GM10266 (cell line): Measurements from ENCODE around the gene AKT1.
"Not testable (repeated sequence)": the region's sequence is repeated elsewhere in the genome, so short reads cannot be mapped to it uniquely, and the experiment has no call there.

Experiments
- DNase-seq: peaks from one replicate; pipeline ENCODE4 v3.0.0; 2012; ENCODE audit errors: extremely low spot score
- CTCF ChIP-seq: IDR thresholded peaks from 2 replicates; pipeline ENCODE4 v1.5.1; 2012; ENCODE audit warnings: mild to moderate bottlenecking, low read depth; ENCODE audit not compliant: control insufficient read depth, insufficient read depth; ENCODE audit errors: missing control alignments

The AKT1 gene

GRCh38 chr14:104751539-104752422 is 43.8 kb downstream of the AKT1 start:
- no peak for TF ChIP-seq CTCF
- no peak for DNase-seq

GRCh38 chr14:104750753-104751057 is 44.8 kb downstream of the AKT1 start:
- DNase-seq: not testable (repeated sequence)

- no peak for TF ChIP-seq CTCF
- DNase-seq: no peak
Observed at GRCh38 chr14:104750056-104750752, 45.3 kb downstream of the AKT1 start.

- no peak for TF ChIP-seq CTCF
- no peak for DNase-seq
Observed at GRCh38 chr14:104749111-104749649, 46.4 kb downstream of the AKT1 start.

- no peak for DNase-seq
- no peak for TF ChIP-seq CTCF
Observed at GRCh38 chr14:104747876-104748275, 47.7 kb downstream of the AKT1 start.

- TF ChIP-seq CTCF: no peak
- no peak for DNase-seq
Observed at GRCh38 chr14:104746934-104747481, 48.5 kb downstream of the AKT1 start.

- no peak for TF ChIP-seq CTCF
- DNase-seq: no peak
Observed at GRCh38 chr14:104746071-104746545, 49.4 kb downstream of the AKT1 start.
